IMR-90 (cell line): ENCODE measurements around the gene PRRC2B.

ENCODE experiments used
- CTCF ChIP-seq: conservative IDR thresholded peaks from 2 replicates; pipeline ENCODE4 v1.5.1; 2012; ENCODE audit warnings: mild to moderate bottlenecking, low read depth, low read length, improper control_type of control experiment
- MAFK ChIP-seq: IDR thresholded peaks from 2 replicates; pipeline ENCODE4 v1.6.1; 2012; ENCODE audit warnings: low read depth, low read length, improper control_type of control experiment
- POLR2A ChIP-seq: IDR thresholded peaks from 2 replicates; pipeline ENCODE4 v1.6.1; 2012; ENCODE audit warnings: mild to moderate bottlenecking, low read depth, low read length
- RAD21 ChIP-seq: IDR thresholded peaks from 2 replicates; pipeline ENCODE4 v1.6.1; 2012; ENCODE audit warnings: low read length, improper control_type of control experiment

- TF ChIP-seq CTCF (no peak), MAFK (no peak), RAD21 (no peak), POLR2A (no peak)
Measured at GRCh38 chr9:131465401-131465800, 71.5 kb downstream of the PRRC2B start.
